K562 (cell line): ENCODE results near the gene AACS. TPM values are rescaled to one million over a fixed set of nuclear protein-coding genes. Genes with fewer than 3 reads are reported as not detected.

ENCODE experiments used
- ATAC-seq: fragments of 200-7000 bp; cut with Tn5 transposase; 3 replicates; pipeline ENCODE4 v1.9.1; 2020; ENCODE audit warnings: moderate library complexity
- BruUV-seq: library from RNA; stranded (reverse); fragments of 400-500 nt; replicated peaks from 2 replicates; lab custom pipeline; 2021; lab: Mats Ljungman, UMichigan
- CTCF ChIA-PET: fragments of 300-600 bp; formaldehyde crosslinking; extraction: SDS; loops from one replicate; lab custom pipeline; 2021; ENCODE audit warnings: low intra/inter-chr PET ratio; lab: Yijun Ruan, JAX
- POLR2A ChIA-PET: fragments of 300-600, 350-650 bp; sonication (Branson Sonifier 250); formaldehyde crosslinking; extraction: SDS; loops from one replicate; lab custom pipeline; 2021; ENCODE audit warnings: antibody characterized with exemption, inconsistent platforms; lab: Yijun Ruan, JAX
- DNase-seq, 4 experiments: peaks; one replicate each; pipeline versions ENCODE4 v3.0.0 to v3.0.0-alpha.2; 2011 to 2018; ENCODE audit warnings: low spot score in 3 of 4, mixed read lengths in 3 of 4; ENCODE audit errors: extremely low read depth in 1 of 4
- FAIRE-seq: peaks from 2 replicates; lab custom pipeline; 2011; peaks lifted over from hg19 to GRCh38; lab: Jason Lieb, UNC
- H2AFZ ChIP-seq: 2 replicates; pipeline ENCODE4 v1.6.0; 2011; ENCODE audit warnings: low read depth, low read length, control low read depth, inconsistent platforms
- H3K27ac ChIP-seq: fragments of 200-600 bp; 3 replicates; pipeline ENCODE4 v1.8.0; 2011; ENCODE audit warnings: low read depth, mild to moderate bottlenecking, control low read depth, inconsistent platforms, low read length, moderate library complexity, mixed read lengths; ENCODE audit errors: extremely low read depth
- H3K27me3 ChIP-seq, 2 experiments: fragments of 300-600 bp in 1 of 2; 2 replicates in 1 of 2; 3 replicates in 1 of 2; pipeline versions ENCODE4 v1.6.0 to v1.8.0; 2011; ENCODE audit warnings: inconsistent platforms in 2 of 2, low read length in 2 of 2, mild to moderate bottlenecking in 1 of 2, mixed read lengths in 1 of 2, moderate library complexity in 1 of 2; ENCODE audit not compliant: control insufficient read depth in 2 of 2, insufficient read depth in 2 of 2
- H3K36me3 ChIP-seq: fragments of 300-600 bp; 3 replicates; pipeline ENCODE4 v1.8.0; 2011; ENCODE audit warnings: mild to moderate bottlenecking, low read length, inconsistent platforms; ENCODE audit not compliant: control insufficient read depth, insufficient read depth
- H3K4me1 ChIP-seq, 2 experiments: fragments of 200-600 bp in 1 of 2; replicated peaks in 1 of 2; 2 replicates in 1 of 2; 3 replicates in 1 of 2; pipeline versions ENCODE4 v1.5.1 to v1.8.0; 2011; ENCODE audit warnings: inconsistent platforms in 2 of 2, low read length in 2 of 2, mild to moderate bottlenecking in 1 of 2, mixed read lengths in 1 of 2, moderate library complexity in 1 of 2; ENCODE audit not compliant: control insufficient read depth in 2 of 2, insufficient read depth in 2 of 2
- H3K4me2 ChIP-seq: 2 replicates; pipeline ENCODE4 v1.6.1; 2011; ENCODE audit warnings: low read length, control low read depth, inconsistent platforms, mixed read lengths; ENCODE audit not compliant: insufficient read depth
- H3K4me3 ChIP-seq: fragments of 200-600 bp; sonication (generic), shearing (Covaris generic); 2 replicates; pipeline ENCODE4 v1.5.1; 2016; ENCODE audit warnings: control low read depth, inconsistent platforms
- H3K79me2 ChIP-seq: fragments of 200-600 bp; 3 replicates; pipeline ENCODE4 v1.8.0; 2011; ENCODE audit warnings: low read length, inconsistent platforms; ENCODE audit not compliant: control insufficient read depth, insufficient read depth
- H3K9ac ChIP-seq, 2 experiments: 2 replicates each; pipeline versions ENCODE4 v1.6.0 to v1.6.1; 2011; ENCODE audit warnings: low read depth in 2 of 2, low read length in 2 of 2, control low read depth in 1 of 2, inconsistent platforms in 1 of 2, mild to moderate bottlenecking in 1 of 2, mixed read lengths in 1 of 2; ENCODE audit not compliant: insufficient read depth in 1 of 2
- H3K9me1 ChIP-seq: one replicate; pipeline ENCODE4 v1.6.0; 2011; ENCODE audit warnings: inconsistent platforms, mild to moderate bottlenecking, low read length, moderate library complexity; ENCODE audit not compliant: control insufficient read depth, insufficient read depth
- H3K9me3 ChIP-seq: replicated peaks from 2 replicates; pipeline ENCODE4 v1.5.1; 2011; ENCODE audit warnings: low read depth, low read length, inconsistent platforms; ENCODE audit not compliant: control insufficient read depth, insufficient read depth
- H4K20me1 ChIP-seq: replicated peaks from 2 replicates; pipeline ENCODE4 v1.6.1; 2011; ENCODE audit warnings: low read length, inconsistent platforms, mixed read lengths; ENCODE audit not compliant: control insufficient read depth, insufficient read depth
- CBX3 ChIP-seq, 2 experiments: IDR thresholded peaks; 1 replicate in 1 of 2; 2 replicates in 1 of 2; pipeline ENCODE4 v1.6.1; 2012; ENCODE audit warnings: inconsistent platforms in 2 of 2, low read length in 2 of 2, borderline replicate concordance in 1 of 2, control low read depth in 1 of 2
- CTCF ChIP-seq, 3 experiments: IDR thresholded peaks in 2 of 3; conservative IDR thresholded peaks in 1 of 3; 2 replicates each; pipeline ENCODE4 v1.5.1; 2011 to 2012; ENCODE audit warnings: low read length in 3 of 3, mild to moderate bottlenecking in 3 of 3, control low read depth in 2 of 3, improper control_type of control experiment in 1 of 3, inconsistent platforms in 1 of 3, low read depth in 1 of 3, mixed read lengths in 1 of 3, moderate library complexity in 1 of 3; ENCODE audit not compliant: insufficient read depth in 2 of 3
- E2F4 ChIP-seq: sonication (generic); formaldehyde crosslinking; IDR thresholded peaks from 2 replicates; pipeline ENCODE4 v1.8.0; 2022; ENCODE audit warnings: mild to moderate bottlenecking, low read depth, missing genetic modification reagents
- IFI16 ChIP-seq: fragments of 250-450 bp; sonication (Bioruptor Pico); IDR thresholded peaks from 2 replicates; pipeline ENCODE4 v2.1.2; 2022; ENCODE audit warnings: mild to moderate bottlenecking, inconsistent platforms
- MEF2A ChIP-seq: IDR thresholded peaks from 2 replicates; pipeline ENCODE4 v1.6.1; 2011; ENCODE audit warnings: low read depth, mild to moderate bottlenecking, low read length, moderate library complexity; ENCODE audit not compliant: control insufficient read depth
- TRIM24 ChIP-seq, 2 experiments: fragments of 450-650 bp; IDR thresholded peaks; 2 replicates each; pipeline ENCODE4 v1.6.1; 2016
- WGBS: fragments of 100-300 bp; shearing (Covaris generic); methylation state at CpG from one replicate; pipeline ENCODE4 v1.1.6; 2016; ENCODE audit warnings: low coverage, mixed read lengths; ENCODE audit not compliant: insufficient coverage; ENCODE audit errors: missing lambda C conversion rate; 5-methylcytosine and 5-hydroxymethylcytosine counted together
- in situ Hi-C: fragments of 300-500 bp; cut with MboI; formaldehyde crosslinking; loops from 4 replicates; pipeline ENCODE4 v1.15.0; 2018; ENCODE audit warnings: inconsistent platforms, mixed read lengths
- intact Hi-C: fragments of 100-400 bp; cut with micrococcal nuclease; formaldehyde crosslinking; loops from 2 replicates; pipeline ENCODE4 v1.14.2; 2022
- polyA plus RNA-seq, 8 experiments: library from polyadenylated mRNA; depleted of rRNA in 4 of 8; stranded (reverse) in 5 of 8; unstranded in 3 of 8; fragments of >200 nt; fragmentation: Nextera tagmentation in 2 of 8; fragmentation: Illumina TruSeq in 1 of 8; extraction: Ambion mirVana in 2 of 8; extraction: Trizol in 1 of 8; gene quantifications; 2 replicates each; pipeline versions ENCODE4 v1.2.1 to v1.2.3, GENCODE V29; 2011 to 2014; ENCODE audit warnings: inconsistent platforms in 1 of 8, missing spikeins in 1 of 8
- total RNA-seq, 7 experiments: library from RNA; depleted of rRNA in 6 of 7; stranded (reverse); fragments of >200 nt in 6 of 7; fragmentation: Illumina TruSeq in 2 of 7; extraction: Trizol in 2 of 7; gene quantifications; 2 replicates each; pipeline versions ENCODE4 v1.2.1 to v1.2.3, GENCODE V29; 2011 to 2021; ENCODE audit warnings: low replicate concordance in 1 of 7
- TF ChIP-seq, protein P1 (sequence below): fragments of 250-450 bp; sonication (Bioruptor Pico); IDR thresholded peaks from 2 replicates; pipeline ENCODE4 v1.8.0; 2022; ENCODE audit warnings: inconsistent platforms

The AACS gene
- total and polyA plus RNA-seq, 9 of the 15 experiments (the other 6 are each of a cell fraction or from before 2014, with no cell fraction given): 2.4 to 13.0 (median 6.0) TPM

- 52% methylated on average over 3 of the region's 3 CpGs for WGBS
- POLR2A ChIA-PET: interaction anchor here (0.7 to 1.3 kb wide), 2 partner anchors 11 to 179 kb away, joined by 3 to 4 read pairs; no protein-coding TSS in a partner anchor
- no peak for ATAC-seq
- in situ Hi-C loops: no loop called here
- CTCF ChIA-PET: no interaction called here
- Histone ChIP-seq H3K9me3 (0 out of 2 replicates have a peak, but pooled peaks cover 3% of the 10 kb centered on the region), H2AFZ (no peak overlapping the region), H3K27ac (no peak overlapping the region), H3K4me2 (no peak overlapping the region), H3K4me3 (no peak overlapping the region), H3K9me1 (no peaks in the 10 kb centered on the region), H3K79me2 (peaks cover 6% of the 10 kb centered on the region), H3K4me1 (peaks cover under 1 to 17% of the 10 kb centered on the region in 2 experiments; a peak in 4 of 5 replicates), H3K9ac (no peak overlapping the region), H4K20me1 (no peaks in the 10 kb centered on the region), H3K27me3 (peaks cover 0 to 5% of the 10 kb centered on the region in 2 experiments; a peak in 1 of 5 replicates), H3K36me3 (no peaks in the 10 kb centered on the region)
- BruUV-seq: no TSS peak
- TF ChIP-seq, protein P1, sequence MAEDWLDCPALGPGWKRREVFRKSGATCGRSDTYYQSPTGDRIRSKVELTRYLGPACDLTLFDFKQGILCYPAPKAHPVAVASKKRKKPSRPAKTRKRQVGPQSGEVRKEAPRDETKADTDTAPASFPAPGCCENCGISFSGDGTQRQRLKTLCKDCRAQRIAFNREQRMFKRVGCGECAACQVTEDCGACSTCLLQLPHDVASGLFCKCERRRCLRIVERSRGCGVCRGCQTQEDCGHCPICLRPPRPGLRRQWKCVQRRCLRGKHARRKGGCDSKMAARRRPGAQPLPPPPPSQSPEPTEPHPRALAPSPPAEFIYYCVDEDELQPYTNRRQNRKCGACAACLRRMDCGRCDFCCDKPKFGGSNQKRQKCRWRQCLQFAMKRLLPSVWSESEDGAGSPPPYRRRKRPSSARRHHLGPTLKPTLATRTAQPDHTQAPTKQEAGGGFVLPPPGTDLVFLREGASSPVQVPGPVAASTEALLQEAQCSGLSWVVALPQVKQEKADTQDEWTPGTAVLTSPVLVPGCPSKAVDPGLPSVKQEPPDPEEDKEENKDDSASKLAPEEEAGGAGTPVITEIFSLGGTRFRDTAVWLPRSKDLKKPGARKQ: peak; percentile 92
- no peak for TF ChIP-seq E2F4 (CRISPR knock-in tag)
- TF ChIP-seq MEF2A: peak; percentile 79; the same call in 1 of the 2 replicates
- TF ChIP-seq IFI16: no peak
- TF ChIP-seq CBX3 (IDR thresholded peaks at IDR 0.05; ENCODE audit: borderline replicate concordance in 1 of 2, low read length in 2 of 2): peak in 1 of 2 experiments; percentile 72; a peak in 2 of 3 replicates
- peak in 1 of 2 experiments; percentile 39; a peak in 1 of 4 replicates for TF ChIP-seq TRIM24 (IDR thresholded peaks at IDR 0.05)
- TF ChIP-seq CTCF (IDR thresholded peaks at IDR 0.05 in 2 of 3, conservative IDR thresholded peaks at IDR 0.05 in 1 of 3; ENCODE audit: insufficient read depth in 2 of 3, low read depth in 1 of 3, low read length in 3 of 3): no peak
- no peak for FAIRE-seq
- no peak for DNase-seq
- intact Hi-C loops: no loop called here
Observed at GRCh38 chr12:125061229-125061628, 4.0 kb upstream of the AACS start.
